Hepatocyte (in vitro differentiated cells): ENCODE data around the gene APBB2.

ENCODE experiments used
- CTCF ChIP-seq: fragments of 200-600 bp; sonication (generic); IDR thresholded peaks from 2 replicates; pipeline ENCODE4 v1.5.1; 2016; ENCODE audit warnings: antibody characterized with exemption, mild to moderate bottlenecking; ENCODE audit not compliant: poor library complexity
- EZH2 ChIP-seq: fragments of 200-600 bp; sonication (generic); IDR thresholded peaks from 2 replicates; pipeline ENCODE4 v1.6.1; 2016; ENCODE audit warnings: antibody characterized with exemption, mild to moderate bottlenecking, borderline replicate concordance

GRCh38 chr4:40877081-40877480 lies 337.3 kb downstream of the APBB2 start:
- TF ChIP-seq EZH2 (no peak), CTCF (no peak)
